SK-N-SH (cell line): ENCODE data around the gene OPRPN. TPM values are rescaled to one million over a fixed set of nuclear protein-coding genes. Genes with fewer than 3 reads are reported as not detected.

Source experiments
- CHD2 ChIP-seq: fragments of 150-350 bp; IDR thresholded peaks from 2 replicates; pipeline ENCODE4 v1.6.1; 2018; ENCODE audit warnings: low read length; ENCODE audit not compliant: partially characterized antibody
- FOXM1 ChIP-seq: IDR thresholded peaks from 2 replicates; pipeline ENCODE4 v1.4.0; 2012; ENCODE audit warnings: low read depth, mild to moderate bottlenecking
- MEF2A ChIP-seq: IDR thresholded peaks from 2 replicates; pipeline ENCODE4 v1.4.0; 2012; ENCODE audit warnings: low read depth, borderline replicate concordance
- POLR2AphosphoS5 ChIP-seq: IDR thresholded peaks from 2 replicates; pipeline ENCODE4 v1.6.1; 2012; ENCODE audit warnings: low read depth, low read length
- RCOR1 ChIP-seq: fragments of 150-350 bp; IDR thresholded peaks from 2 replicates; pipeline ENCODE4 v1.6.1; 2017; ENCODE audit warnings: antibody characterized with exemption, low read length
- RFX5 ChIP-seq: IDR thresholded peaks from 2 replicates; pipeline ENCODE4 v1.6.1; 2012; ENCODE audit warnings: mild to moderate bottlenecking, improper control_type of control experiment, low read length
- SMC3 ChIP-seq: IDR thresholded peaks from 2 replicates; pipeline ENCODE4 v1.6.1; 2012; ENCODE audit warnings: low read depth, low read length, improper control_type of control experiment
- TCF12 ChIP-seq: IDR thresholded peaks from 2 replicates; pipeline ENCODE4 v1.4.0; 2012
- TEAD4 ChIP-seq: IDR thresholded peaks from 2 replicates; pipeline ENCODE4 v1.4.0; 2012; ENCODE audit warnings: mild to moderate bottlenecking, borderline replicate concordance; ENCODE audit not compliant: insufficient read depth
- YY1 ChIP-seq: IDR thresholded peaks from 2 replicates; pipeline ENCODE4 v1.4.0; 2012; ENCODE audit warnings: low read depth, mild to moderate bottlenecking
- polyA plus RNA-seq, 3 experiments: library from polyadenylated mRNA; depleted of rRNA; stranded (reverse); fragments of >200 nt; gene quantifications; 2 replicates each; pipeline ENCODE4 v1.2.3, GENCODE V29; 2012
- TF ChIP-seq, protein P1 (sequence below): IDR thresholded peaks from 2 replicates; pipeline ENCODE4 v1.4.0; 2012; ENCODE audit warnings: low read depth, borderline replicate concordance

The OPRPN gene
- polyA plus RNA-seq, 1 of the 3 experiments (the other 2 are of a cell fraction): not detected

DNA sequence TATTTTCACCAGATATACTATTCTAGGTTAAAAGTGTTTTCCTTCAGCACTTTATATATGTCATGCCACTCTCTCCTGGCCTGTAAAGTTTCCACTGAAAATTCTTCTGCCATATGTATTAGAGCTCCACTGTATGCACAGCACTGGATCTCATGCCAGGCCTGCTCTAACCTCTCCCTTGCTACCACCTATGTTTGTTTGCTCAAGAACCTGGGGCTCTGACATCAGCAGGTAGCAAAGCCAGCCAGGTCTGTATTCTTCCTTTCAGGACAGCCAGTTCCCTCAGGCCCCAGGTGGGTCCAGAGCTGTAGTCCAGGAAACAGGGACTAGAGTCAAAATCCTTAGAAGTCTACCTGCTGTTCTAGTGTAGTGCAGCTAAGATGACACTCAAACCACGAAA is 55.2 kb downstream of the OPRPN start (continued):
- TF ChIP-seq, protein P1, sequence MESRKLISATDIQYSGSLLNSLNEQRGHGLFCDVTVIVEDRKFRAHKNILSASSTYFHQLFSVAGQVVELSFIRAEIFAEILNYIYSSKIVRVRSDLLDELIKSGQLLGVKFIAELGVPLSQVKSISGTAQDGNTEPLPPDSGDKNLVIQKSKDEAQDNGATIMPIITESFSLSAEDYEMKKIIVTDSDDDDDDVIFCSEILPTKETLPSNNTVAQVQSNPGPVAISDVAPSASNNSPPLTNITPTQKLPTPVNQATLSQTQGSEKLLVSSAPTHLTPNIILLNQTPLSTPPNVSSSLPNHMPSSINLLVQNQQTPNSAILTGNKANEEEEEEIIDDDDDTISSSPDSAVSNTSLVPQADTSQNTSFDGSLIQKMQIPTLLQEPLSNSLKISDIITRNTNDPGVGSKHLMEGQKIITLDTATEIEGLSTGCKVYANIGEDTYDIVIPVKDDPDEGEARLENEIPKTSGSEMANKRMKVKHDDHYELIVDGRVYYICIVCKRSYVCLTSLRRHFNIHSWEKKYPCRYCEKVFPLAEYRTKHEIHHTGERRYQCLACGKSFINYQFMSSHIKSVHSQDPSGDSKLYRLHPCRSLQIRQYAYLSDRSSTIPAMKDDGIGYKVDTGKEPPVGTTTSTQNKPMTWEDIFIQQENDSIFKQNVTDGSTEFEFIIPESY: no peak
- no peak for TF ChIP-seq TCF12
- no peak for TF ChIP-seq SMC3
- TF ChIP-seq MEF2A: no peak
- no peak for TF ChIP-seq FOXM1
- TF ChIP-seq CHD2: no peak
- no peak for TF ChIP-seq RFX5
- no peak for TF ChIP-seq RCOR1
- no peak for TF ChIP-seq YY1
- no peak for TF ChIP-seq TEAD4
- no peak for TF ChIP-seq POLR2AphosphoS5

Other genes starting within 250 kb of the OPRPN start
- not detected in 2 replicates for gene PRR27, start 243.7 kb upstream of the OPRPN start, polyA plus RNA-seq (2012; rRNA removed)
- gene ODAM, start 202.2 kb upstream of the OPRPN start, polyA plus RNA-seq (2012; rRNA removed): not detected in 2 replicates
- gene FDCSP, start 171.8 kb upstream of the OPRPN start, polyA plus RNA-seq (2012; rRNA removed): not detected in 2 replicates
- gene CSN3, start 155.3 kb upstream of the OPRPN start, polyA plus RNA-seq (2012; rRNA removed): not detected in 2 replicates
- not detected in 2 replicates for gene CABS1, start 63.0 kb upstream of the OPRPN start, polyA plus RNA-seq (2012; rRNA removed)
- not detected in 2 replicates for gene SMR3A, start 37.2 kb upstream of the OPRPN start, polyA plus RNA-seq (2012; rRNA removed)
- gene SMR3B, start 14.8 kb upstream of the OPRPN start, polyA plus RNA-seq (2012; rRNA removed): not detected in 2 replicates
- not detected in 2 replicates for gene MUC7, start 74.3 kb downstream of the OPRPN start, polyA plus RNA-seq (2012; rRNA removed)
- gene AMTN, start 120.6 kb downstream of the OPRPN start, polyA plus RNA-seq (2012; rRNA removed): not detected in 2 replicates
- gene AMBN, start 194.3 kb downstream of the OPRPN start, polyA plus RNA-seq (2012; rRNA removed): not detected in 2 replicates
- 0.11 and 0.20 TPM in 2 replicates for gene ENAM, start 230.8 kb downstream of the OPRPN start, polyA plus RNA-seq (2012; rRNA removed)